Endodermal cell (in vitro differentiated cells): ENCODE results near the gene SEPTIN5. TPM values are rescaled to one million over a fixed set of nuclear protein-coding genes. Genes with fewer than 3 reads are reported as not detected.

Source experiments
- DNase-seq: peaks from one replicate; pipeline ENCODE4 v3.0.0-alpha.2; 2017
- H3K27ac ChIP-seq: 2 replicates; pipeline ENCODE4 v1.5.1; 2013; ENCODE audit warnings: mild to moderate bottlenecking, low read depth, low read length, moderate library complexity
- H3K27me3 ChIP-seq: 2 replicates; pipeline ENCODE4 v1.6.1; 2013; ENCODE audit warnings: mild to moderate bottlenecking, low read length, moderate library complexity; ENCODE audit not compliant: insufficient read depth, control insufficient read depth, poor library complexity, severe bottlenecking
- H3K36me3 ChIP-seq: 2 replicates; pipeline ENCODE4 v1.7.0; 2013; ENCODE audit warnings: mild to moderate bottlenecking, low read length, moderate library complexity; ENCODE audit not compliant: control insufficient read depth, insufficient read depth
- H3K4me1 ChIP-seq: one replicate; pipeline ENCODE4 v1.7.0; 2013; ENCODE audit warnings: low read length; ENCODE audit not compliant: control insufficient read depth, insufficient read depth
- H3K4me3 ChIP-seq: 2 replicates; pipeline ENCODE4 v1.5.1; 2013; ENCODE audit warnings: mild to moderate bottlenecking, low read length, moderate library complexity
- H3K9ac ChIP-seq: 2 replicates; pipeline ENCODE4 v1.6.1; 2013; ENCODE audit warnings: mild to moderate bottlenecking, low read length, moderate library complexity; ENCODE audit not compliant: poor library complexity, severe bottlenecking; ENCODE audit errors: extremely low read depth
- H3K9me3 ChIP-seq: 2 replicates; pipeline ENCODE4 v1.6.1; 2013; ENCODE audit warnings: mild to moderate bottlenecking, low read length, moderate library complexity; ENCODE audit not compliant: control insufficient read depth
- H3K27ac Mint-ChIP-seq: 2 replicates; pipeline ENCODE4 v1.8.0; 2020; ENCODE audit warnings: mixed read lengths
- H3K27me3 Mint-ChIP-seq: 2 replicates; pipeline ENCODE4 v1.8.0; 2021; ENCODE audit warnings: mild to moderate bottlenecking, mixed read lengths; ENCODE audit not compliant: insufficient read depth
- H3K36me3 Mint-ChIP-seq: 2 replicates; pipeline ENCODE4 v1.8.0; 2020; ENCODE audit warnings: low read depth, mixed read lengths
- H3K4me1 Mint-ChIP-seq: 2 replicates; pipeline ENCODE4 v1.8.0; 2020; ENCODE audit warnings: mixed read lengths
- H3K4me3 Mint-ChIP-seq: 2 replicates; pipeline ENCODE4 v1.8.0; 2020; ENCODE audit warnings: mild to moderate bottlenecking, moderate library complexity, mixed read lengths
- H3K9me3 Mint-ChIP-seq: 2 replicates; pipeline ENCODE4 v1.8.0; 2020; ENCODE audit warnings: mild to moderate bottlenecking, mixed read lengths
- WGBS, 2 experiments: methylation state at CpG; one replicate each; pipeline versions ENCODE4 v1.1.5 to v1.1.7; 2013; ENCODE audit warnings: missing lambda C conversion rate in 2 of 2, mixed read lengths in 1 of 2; ENCODE audit not compliant: insufficient coverage in 1 of 2, insufficient read length in 1 of 2; 5-methylcytosine and 5-hydroxymethylcytosine counted together
- total RNA-seq, 2 donors: library from RNA; stranded (reverse); fragmentation: NEBNext Ultra II Directional in 1 of 2; extraction: Animal tissue kit (Norgen Biotek cat#: 25700) in 1 of 2; gene quantifications; 2 replicates in 1 of 2; 3 replicates in 1 of 2; pipeline ENCODE4 v1.2.1, GENCODE V29; 2021
- TF ChIP-seq, protein P1 (sequence below): fragments of 200-600 bp; sonication (generic); conservative IDR thresholded peaks from 2 replicates; pipeline ENCODE4 v1.5.0; 2021; ENCODE audit warnings: antibody characterized with exemption, mild to moderate bottlenecking

Gene SEPTIN5
- total RNA-seq, 2 donors from 2014 or later = 9.8 to 20.0 TPM

DNA sequence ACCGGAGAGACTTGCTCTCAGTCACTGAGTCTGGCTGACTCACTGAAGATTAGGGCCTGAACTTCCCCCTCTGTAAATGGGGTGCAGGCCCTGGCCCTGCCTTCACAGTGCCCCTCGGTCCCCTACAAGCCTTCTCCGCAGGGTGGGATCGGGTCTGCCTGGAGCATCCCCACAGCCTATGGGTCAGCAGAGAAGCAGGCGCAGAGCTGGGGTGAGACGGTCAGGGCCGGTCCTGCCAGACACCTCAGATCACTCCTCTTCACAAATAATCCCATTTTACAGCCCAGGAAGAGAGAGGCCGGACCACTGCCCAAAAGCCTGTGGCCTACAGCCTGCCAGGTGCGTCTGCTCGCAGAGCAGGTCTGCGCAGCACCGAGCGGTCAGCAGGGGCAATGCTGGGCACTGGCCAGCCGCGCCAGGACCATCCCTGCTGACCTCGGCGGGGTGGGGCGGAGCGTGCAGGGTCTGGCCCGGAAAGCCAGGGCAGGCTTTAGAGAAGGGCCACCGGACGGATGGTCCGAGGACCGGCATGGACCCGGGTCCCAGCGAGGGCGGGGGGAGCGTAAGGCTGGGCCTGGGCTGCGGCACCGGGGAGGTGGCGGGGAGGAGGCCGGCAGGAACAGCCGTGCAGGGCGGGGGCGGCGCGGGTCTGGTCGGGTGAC, 522 bp upstream of the SEPTIN5 start:
- no peaks in the 10 kb centered on the region for H3K9me3 Mint-ChIP-seq
- Histone ChIP-seq H3K27ac (no peak overlapping the region), H3K9me3 (no peaks in the 10 kb centered on the region), H3K36me3 (no peaks in the 10 kb centered on the region), H3K4me3 (no peak overlapping the region), H3K4me1 (peaks cover 7% of the 10 kb centered on the region), H3K27me3 (peaks cover 55% of the 10 kb centered on the region), H3K9ac (no peak overlapping the region)
- WGBS, 2 experiments = 46 to 54% methylated on average over 18 to 38 of the region's 38 CpGs
- H3K4me3 Mint-ChIP-seq = peak overlapping the region; percentile 61
- TF ChIP-seq, protein P1, sequence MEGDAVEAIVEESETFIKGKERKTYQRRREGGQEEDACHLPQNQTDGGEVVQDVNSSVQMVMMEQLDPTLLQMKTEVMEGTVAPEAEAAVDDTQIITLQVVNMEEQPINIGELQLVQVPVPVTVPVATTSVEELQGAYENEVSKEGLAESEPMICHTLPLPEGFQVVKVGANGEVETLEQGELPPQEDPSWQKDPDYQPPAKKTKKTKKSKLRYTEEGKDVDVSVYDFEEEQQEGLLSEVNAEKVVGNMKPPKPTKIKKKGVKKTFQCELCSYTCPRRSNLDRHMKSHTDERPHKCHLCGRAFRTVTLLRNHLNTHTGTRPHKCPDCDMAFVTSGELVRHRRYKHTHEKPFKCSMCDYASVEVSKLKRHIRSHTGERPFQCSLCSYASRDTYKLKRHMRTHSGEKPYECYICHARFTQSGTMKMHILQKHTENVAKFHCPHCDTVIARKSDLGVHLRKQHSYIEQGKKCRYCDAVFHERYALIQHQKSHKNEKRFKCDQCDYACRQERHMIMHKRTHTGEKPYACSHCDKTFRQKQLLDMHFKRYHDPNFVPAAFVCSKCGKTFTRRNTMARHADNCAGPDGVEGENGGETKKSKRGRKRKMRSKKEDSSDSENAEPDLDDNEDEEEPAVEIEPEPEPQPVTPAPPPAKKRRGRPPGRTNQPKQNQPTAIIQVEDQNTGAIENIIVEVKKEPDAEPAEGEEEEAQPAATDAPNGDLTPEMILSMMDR = no peak
- H3K27ac Mint-ChIP-seq = no peak overlapping the region
- H3K4me1 Mint-ChIP-seq = peaks cover 8% of the 10 kb centered on the region
- peaks cover 32% of the 10 kb centered on the region for H3K27me3 Mint-ChIP-seq
- peak; percentile 75 for DNase-seq
- no peaks in the 10 kb centered on the region for H3K36me3 Mint-ChIP-seq

- H3K36me3 Mint-ChIP-seq = peaks cover 2% of the 10 kb centered on the region
- H3K4me1 ChIP-seq = no peaks in the 10 kb centered on the region
- H3K4me3 Mint-ChIP-seq = peak overlapping the region; percentile 61
- 88 to 100% methylated on average over 1 to 4 of the region's 4 CpGs for WGBS, 2 experiments
- H3K9me3 Mint-ChIP-seq = no peaks in the 10 kb centered on the region
- no peak overlapping the region for H3K9ac ChIP-seq
- TF ChIP-seq, protein P1 = no peak
- H3K36me3 ChIP-seq = no peaks in the 10 kb centered on the region
- H3K27ac ChIP-seq = no peak overlapping the region
- no peak for DNase-seq
- H3K27me3 Mint-ChIP-seq = peaks cover 45% of the 10 kb centered on the region
- no peak overlapping the region for H3K27ac Mint-ChIP-seq
- peak overlapping the region; percentile 58 for H3K4me3 ChIP-seq
- H3K9me3 ChIP-seq = no peaks in the 10 kb centered on the region
- peaks cover under 1% of the 10 kb centered on the region for H3K4me1 Mint-ChIP-seq
- H3K27me3 ChIP-seq = peaks cover 71% of the 10 kb centered on the region
Measured at GRCh38 chr22:19715188-19715930, 1.1 kb downstream of the SEPTIN5 start.

DNA sequence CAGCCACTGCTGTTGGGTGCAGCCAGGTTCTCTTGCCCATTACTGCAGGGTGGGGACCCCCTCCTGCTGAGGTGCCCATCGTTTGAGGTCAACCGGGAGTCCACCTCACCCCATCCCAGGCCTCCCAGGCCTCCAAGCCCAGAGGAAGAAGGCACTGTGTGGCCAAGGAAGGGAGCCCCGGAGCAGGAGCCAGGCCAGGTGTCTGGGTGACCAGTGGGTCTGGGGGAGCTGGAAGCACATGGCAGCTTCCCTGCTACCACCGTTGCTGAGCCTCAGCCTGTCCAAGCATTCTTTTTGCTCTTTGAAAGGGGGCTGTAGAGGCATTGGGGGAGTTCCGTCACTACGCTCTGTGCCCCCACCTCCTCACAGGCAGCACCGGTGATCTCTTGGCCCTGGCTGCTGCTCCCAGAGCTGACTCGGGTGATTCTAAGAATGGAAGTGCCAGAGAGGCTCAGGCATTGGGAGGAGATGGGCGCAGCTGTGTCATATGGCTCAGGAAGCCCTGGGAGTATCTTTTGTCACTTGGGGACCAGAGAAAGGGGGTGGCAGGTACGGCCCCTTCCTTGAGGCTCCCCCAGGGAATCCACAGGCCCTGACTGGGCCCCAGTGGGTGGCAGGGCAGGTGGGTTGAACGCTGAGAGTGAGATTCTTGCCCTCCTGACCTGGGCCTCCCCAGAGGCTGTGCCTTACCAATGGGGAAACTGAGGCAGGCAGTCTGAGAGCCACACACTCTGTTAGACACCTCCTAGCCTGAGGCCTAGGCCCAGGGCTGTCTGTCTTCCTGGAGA, 1.9 kb downstream of the SEPTIN5 start:
- TF ChIP-seq, protein P1 = no peak
- no peak for DNase-seq

More for the DNA sequence above, 1.9 kb downstream of the SEPTIN5 start:
- no peaks in the 10 kb centered on the region for H3K9me3 ChIP-seq
- Mint-ChIP-seq H3K36me3 (peaks cover 9% of the 10 kb centered on the region), H3K9me3 (no peaks in the 10 kb centered on the region), H3K4me1 (no peaks in the 10 kb centered on the region), H3K4me3 (no peak overlapping the region), H3K27me3 (peaks cover 54% of the 10 kb centered on the region), H3K27ac (no peak overlapping the region)
- H3K27me3 ChIP-seq = peaks cover 80% of the 10 kb centered on the region
- no peak overlapping the region for H3K9ac ChIP-seq
- no peaks in the 10 kb centered on the region for H3K4me1 ChIP-seq
- H3K36me3 ChIP-seq = no peaks in the 10 kb centered on the region
- 86 to 91% methylated on average over 9 to 11 of the region's 11 CpGs for WGBS, 2 experiments
- H3K4me3 ChIP-seq = no peak overlapping the region
- H3K27ac ChIP-seq = no peak overlapping the region
